H1 (cell line): Measurements from ENCODE around the gene RNF152. TPM values are rescaled to one million over a fixed set of nuclear protein-coding genes. Genes with fewer than 3 reads are reported as not detected.

Experiments
- CTCF ChIA-PET: fragments of 300-600 bp; sonication (Branson Sonifier 250); formaldehyde crosslinking; loops from one replicate; lab custom pipeline; 2021; ENCODE audit not compliant: partially characterized antibody; lab: Charles Lee
- POLR2A ChIA-PET: fragments of 300-600 bp; sonication (Branson Sonifier 250); formaldehyde crosslinking; loops from one replicate; lab custom pipeline; 2021; ENCODE audit warnings: inconsistent platforms; ENCODE audit not compliant: partially characterized antibody; lab: Charles Lee
- DNase-seq, 2 experiments: peaks; one replicate each; pipeline versions ENCODE4 v3.0.0 to v3.0.0-alpha.2; 2010 to 2022; ENCODE audit warnings: low spot score in 2 of 2, low read depth in 1 of 2, mixed read lengths in 1 of 2
- FAIRE-seq: peaks from 2 replicates; lab custom pipeline; 2011; peaks lifted over from hg19 to GRCh38; lab: Jason Lieb, UNC
- H2AFZ ChIP-seq: 2 replicates; pipeline ENCODE4 v1.8.1; 2012; ENCODE audit warnings: low read length, inconsistent platforms
- H2AK5ac ChIP-seq: 2 replicates; pipeline ENCODE4 v1.6.1; 2013; ENCODE audit warnings: low read depth, low read length
- H2BK120ac ChIP-seq: replicated peaks from 2 replicates; pipeline ENCODE3; 2013; ENCODE audit warnings: low read depth, low read length, inconsistent platforms
- H2BK12ac ChIP-seq: 2 replicates; pipeline ENCODE4 v1.6.1; 2013; ENCODE audit warnings: low read depth, low read length
- H2BK15ac ChIP-seq: 2 replicates; pipeline ENCODE4 v1.6.1; 2013; ENCODE audit warnings: low read length
- H2BK20ac ChIP-seq: 2 replicates; pipeline ENCODE4 v1.6.1; 2013; ENCODE audit warnings: low read length
- H2BK5ac ChIP-seq: 2 replicates; pipeline ENCODE4 v1.6.1; 2013; ENCODE audit warnings: low read depth, low read length
- H3K14ac ChIP-seq: 2 replicates; pipeline ENCODE4 v1.6.1; 2013; ENCODE audit warnings: inconsistent platforms; ENCODE audit not compliant: insufficient read length
- H3K18ac ChIP-seq: 2 replicates; pipeline ENCODE4 v1.6.1; 2013; ENCODE audit warnings: low read length; ENCODE audit errors: extremely low read depth
- H3K23ac ChIP-seq: 2 replicates; pipeline ENCODE4 v1.6.1; 2013; ENCODE audit warnings: inconsistent platforms; ENCODE audit not compliant: insufficient read length
- H3K23me2 ChIP-seq: 2 replicates; pipeline ENCODE4 v1.6.1; 2013; ENCODE audit warnings: low read depth, low read length
- H3K27ac ChIP-seq: 2 replicates; pipeline ENCODE4 v1.6.1; 2011; ENCODE audit warnings: low read depth, low read length, inconsistent platforms
- H3K27me3 ChIP-seq, 4 experiments: replicated peaks in 1 of 4; 1 replicate in 1 of 4; 2 replicates in 3 of 4; pipeline versions ENCODE4 v1.6.1 to v1.8.1; 2011 to 2013; ENCODE audit warnings: low read length in 3 of 4, mild to moderate bottlenecking in 3 of 4, inconsistent platforms in 2 of 4, mixed read lengths in 2 of 4, moderate library complexity in 1 of 4; ENCODE audit not compliant: control insufficient read depth in 3 of 4, insufficient read depth in 3 of 4; ENCODE audit errors: extremely low read depth in 1 of 4
- H3K36me3 ChIP-seq, 4 experiments: 2 replicates each; pipeline versions ENCODE4 v1.6.1 to v1.8.1; 2011 to 2013; ENCODE audit warnings: mild to moderate bottlenecking in 4 of 4, low read length in 3 of 4, moderate library complexity in 2 of 4, control low read depth in 1 of 4, inconsistent platforms in 1 of 4; ENCODE audit not compliant: insufficient read depth in 4 of 4, control insufficient read depth in 2 of 4
- H3K4ac ChIP-seq: replicated peaks from 2 replicates; pipeline ENCODE3; 2013; ENCODE audit warnings: low read length, low read depth, mixed read lengths, inconsistent platforms; ENCODE audit not compliant: insufficient read length
- H3K4me1 ChIP-seq, 4 experiments: replicated peaks in 1 of 4; 1 replicate in 1 of 4; 2 replicates in 3 of 4; pipeline versions ENCODE4 v1.6.1 to v1.8.1; 2011 to 2013; ENCODE audit warnings: low read length in 3 of 4, inconsistent platforms in 2 of 4, mixed read lengths in 1 of 4; ENCODE audit not compliant: insufficient read depth in 4 of 4, control insufficient read depth in 3 of 4
- H3K4me2 ChIP-seq, 2 experiments: 2 replicates each; pipeline versions ENCODE4 v1.6.1 to v1.8.1; 2011 to 2013; ENCODE audit warnings: low read depth in 2 of 2, low read length in 2 of 2, control low read depth in 1 of 2, inconsistent platforms in 1 of 2, mild to moderate bottlenecking in 1 of 2; ENCODE audit not compliant: insufficient read depth in 1 of 2
- H3K4me3 ChIP-seq, 4 experiments: fragments of 200-600, 300-600 bp in 1 of 4; sonication (generic), shearing (Covaris generic), sonication (Bioruptor Twin) in 1 of 4; 2 replicates each; pipeline versions ENCODE4 v1.5.1 to v1.8.1; 2011 to 2016; ENCODE audit warnings: low read length in 4 of 4, low read depth in 3 of 4, control low read depth in 2 of 4, inconsistent platforms in 2 of 4, mild to moderate bottlenecking in 2 of 4, mixed read lengths in 1 of 4, moderate library complexity in 1 of 4; ENCODE audit not compliant: insufficient read depth in 2 of 4; ENCODE audit errors: extremely low read depth in 1 of 4
- H3K56ac ChIP-seq: replicated peaks from 2 replicates; pipeline ENCODE3; 2013; ENCODE audit warnings: low read depth, mild to moderate bottlenecking, mixed read lengths, low read length, inconsistent platforms; ENCODE audit not compliant: insufficient read length
- H3K79me1 ChIP-seq: 2 replicates; pipeline ENCODE4 v1.6.1; 2013; ENCODE audit warnings: low read depth, low read length, control low read depth
- H3K79me2 ChIP-seq, 2 experiments: 2 replicates each; pipeline versions ENCODE4 v1.6.1 to v1.8.1; 2012 to 2013; ENCODE audit warnings: low read length in 2 of 2, mild to moderate bottlenecking in 2 of 2, inconsistent platforms in 1 of 2; ENCODE audit not compliant: insufficient read depth in 2 of 2, control insufficient read depth in 1 of 2
- H3K9ac ChIP-seq, 4 experiments: replicated peaks in 1 of 4; 1 replicate in 1 of 4; 2 replicates in 3 of 4; pipeline versions ENCODE4 v1.6.1 to v1.8.1; 2011 to 2013; ENCODE audit warnings: low read depth in 3 of 4, low read length in 3 of 4, control low read depth in 2 of 4, mild to moderate bottlenecking in 2 of 4, moderate library complexity in 2 of 4, inconsistent platforms in 1 of 4; ENCODE audit errors: extremely low read depth in 1 of 4
- H3K9me3 ChIP-seq, 2 experiments: 2 replicates each; pipeline versions ENCODE4 v1.6.1 to v1.8.1; 2012 to 2013; ENCODE audit warnings: mild to moderate bottlenecking in 2 of 2, moderate library complexity in 2 of 2, control low read depth in 1 of 2, inconsistent platforms in 1 of 2, low read depth in 1 of 2, low read length in 1 of 2, mixed read lengths in 1 of 2; ENCODE audit not compliant: insufficient read depth in 2 of 2
- H4K20me1 ChIP-seq, 2 experiments: replicated peaks in 1 of 2; 2 replicates each; pipeline versions ENCODE3 to v1.8.1; 2011 to 2013; ENCODE audit warnings: inconsistent platforms in 2 of 2, low read length in 2 of 2, mild to moderate bottlenecking in 1 of 2; ENCODE audit not compliant: insufficient read depth in 2 of 2, control insufficient read depth in 1 of 2
- H4K5ac ChIP-seq: 2 replicates; pipeline ENCODE4 v1.6.1; 2013; ENCODE audit warnings: low read length, low read depth, mixed read lengths, inconsistent platforms; ENCODE audit not compliant: insufficient read length
- H4K8ac ChIP-seq: 2 replicates; pipeline ENCODE4 v1.8.0; 2013; ENCODE audit warnings: mild to moderate bottlenecking, moderate library complexity, low read length, inconsistent platforms; ENCODE audit not compliant: insufficient read depth; ENCODE audit errors: extremely low read depth
- H4K91ac ChIP-seq: replicated peaks from 2 replicates; pipeline ENCODE3; 2013; ENCODE audit warnings: low read length, mixed read lengths, inconsistent platforms; ENCODE audit not compliant: insufficient read length
- ASH2L ChIP-seq: fragments of 200-600, 300-600 bp; sonication (generic); IDR thresholded peaks from one replicate; pipeline ENCODE4 v1.7.1; 2017; ENCODE audit warnings: low read length
- BACH1 ChIP-seq: IDR thresholded peaks from 2 replicates; pipeline ENCODE4 v1.6.1; 2012; ENCODE audit warnings: low read length, improper control_type of control experiment
- BRCA1 ChIP-seq: IDR thresholded peaks from 2 replicates; pipeline ENCODE4 v1.6.1; 2012; ENCODE audit warnings: low read depth, low read length, improper control_type of control experiment
- CHD2 ChIP-seq: IDR thresholded peaks from 2 replicates; pipeline ENCODE4 v1.6.1; 2012; ENCODE audit warnings: low read length, improper control_type of control experiment
- CTBP2 ChIP-seq: IDR thresholded peaks from 2 replicates; pipeline ENCODE4 v1.7.0; 2011; ENCODE audit warnings: borderline replicate concordance, mild to moderate bottlenecking, moderate library complexity, mixed read lengths, low read length; ENCODE audit not compliant: insufficient read depth, insufficient read length
- KDM4A ChIP-seq: IDR thresholded peaks from one replicate; pipeline ENCODE4 v1.7.1; 2012; ENCODE audit warnings: low read depth, mild to moderate bottlenecking, moderate library complexity, low read length, inconsistent platforms; ENCODE audit not compliant: severe bottlenecking
- MAX ChIP-seq: IDR thresholded peaks from 2 replicates; pipeline ENCODE4 v1.6.1; 2012; ENCODE audit warnings: inconsistent platforms
- POLR2A ChIP-seq, 2 experiments: IDR thresholded peaks; 1 replicate in 1 of 2; 2 replicates in 1 of 2; pipeline ENCODE4 v1.6.1; 2011; ENCODE audit warnings: low read depth in 2 of 2, low read length in 2 of 2, mild to moderate bottlenecking in 2 of 2; ENCODE audit errors: control extremely low read depth in 1 of 2
- RFX5 ChIP-seq: IDR thresholded peaks from 2 replicates; pipeline ENCODE4 v1.6.1; 2011; ENCODE audit warnings: low read depth, low read length, improper control_type of control experiment, borderline replicate concordance
- SIRT6 ChIP-seq: IDR thresholded peaks from one replicate; pipeline ENCODE4 v1.7.1; 2012; ENCODE audit warnings: low read length, inconsistent platforms
- SIX5 ChIP-seq: IDR thresholded peaks from 2 replicates; pipeline ENCODE4 v1.6.1; 2011; ENCODE audit warnings: mild to moderate bottlenecking, low read depth, low read length
- SP2 ChIP-seq: IDR thresholded peaks from 2 replicates; pipeline ENCODE4 v1.6.1; 2012; ENCODE audit warnings: mild to moderate bottlenecking, low read length, inconsistent platforms
- SP4 ChIP-seq: IDR thresholded peaks from 2 replicates; pipeline ENCODE4 v1.6.1; 2012; ENCODE audit warnings: low read length, inconsistent platforms
- SUZ12 ChIP-seq: fragments of 200-600 bp; sonication (generic); IDR thresholded peaks from 2 replicates; pipeline ENCODE4 v1.6.1; 2012; ENCODE audit warnings: mild to moderate bottlenecking, inconsistent platforms, low read length, moderate library complexity, mixed read lengths
- TAF7 ChIP-seq: optimal IDR thresholded peaks from 2 replicates; pipeline ENCODE3; 2011; ENCODE audit warnings: low read depth, mild to moderate bottlenecking, inconsistent platforms, low read length, moderate library complexity, borderline replicate concordance
- WGBS, 2 experiments: shearing (Covaris generic) in 1 of 2; methylation state at CpG; one replicate each; pipeline versions ENCODE4 v1.1.6 to v1.1.7; 2013 to 2015; ENCODE audit warnings: low lambda C conversion rate in 2 of 2, mixed read lengths in 2 of 2, inconsistent platforms in 1 of 2, low coverage in 1 of 2, missing lambda C conversion rate in 1 of 2; ENCODE audit not compliant: insufficient replicate concordance in 2 of 2, insufficient coverage in 1 of 2, insufficient read length in 1 of 2; ENCODE audit errors: extremely low coverage in 1 of 2, missing lambda C conversion rate in 1 of 2; 5-methylcytosine and 5-hydroxymethylcytosine counted together
- polyA plus RNA-seq, 7 experiments: library from polyadenylated mRNA; depleted of rRNA in 3 of 7; stranded (reverse) in 5 of 7; unstranded in 2 of 7; fragments of >200 nt in 5 of 7; fragments of 200-250 nt in 2 of 7; gene quantifications; 1 replicate in 5 of 7; 2 replicates in 1 of 7; 4 replicates in 1 of 7; pipeline versions ENCODE4 v1.2.1 to v1.2.3, GENCODE V29; 2011 to 2013; ENCODE audit warnings: missing spikeins in 2 of 7, mixed read lengths in 2 of 7
- total RNA-seq: library from RNA; stranded (reverse); fragmentation: NEBNext Ultra II Directional; extraction: Animal tissue kit (Norgen Biotek cat#: 25700); gene quantifications from 2 replicates; pipeline ENCODE4 v1.2.1, GENCODE V29; 2021

The RNF152 gene
- total and polyA plus RNA-seq, 2 of the 8 experiments (the other 6 are each of a cell fraction or from before 2014, with no cell fraction given), result 1.1 to 2.7 TPM

GRCh38 chr18:61939046-61939674 lies 46.4 kb upstream of the RNF152 start:
- Histone ChIP-seq H3K27ac (no peak overlapping the region), H3K4me2 (no peak overlapping the region), H3K9ac (no peak overlapping the region), H3K18ac (no peak overlapping the region), H3K56ac (no peak overlapping the region), H3K14ac (no peak overlapping the region), H4K8ac (no peak overlapping the region), H3K23ac (no peak overlapping the region), H3K4me1 (no peaks in the 10 kb centered on the region), H3K4ac (no peak overlapping the region), H3K79me2 (no peaks in the 10 kb centered on the region), H3K9me3 (0 out of 4 replicates have a peak, but pooled peaks cover 0 to 3% of the 10 kb centered on the region in 2 experiments), H2BK12ac (no peak overlapping the region), H4K20me1 (no peaks in the 10 kb centered on the region), H2BK20ac (no peak overlapping the region), H2AK5ac (no peak overlapping the region), H2BK120ac (no peak overlapping the region), H2AFZ (no peak overlapping the region), H4K91ac (no peak overlapping the region), H3K79me1 (no peaks in the 10 kb centered on the region), H3K23me2 (no peaks in the 10 kb centered on the region), H3K27me3 (no peaks in the 10 kb centered on the region), H2BK15ac (no peak overlapping the region), H4K5ac (no peak overlapping the region), H3K36me3 (no peaks in the 10 kb centered on the region), H2BK5ac (peak overlapping the region; percentile 44; the same call in 1 of the 2 replicates), H3K4me3 (no peak overlapping the region)
- ChIA-PET CTCF (interaction anchor here (1.5 kb wide), 1 partner anchor 10 kb away, joined by 8 read pairs; no protein-coding TSS in a partner anchor), POLR2A (no interaction called here)
- FAIRE-seq (no peak), DNase-seq (no peak)
- WGBS, 2 experiments, result 89% methylated on average over 4 of the region's 4 CpGs; no CpG with 5 or more reads in 1 of the 2 experiments
- no peak for TF ChIP-seq BACH1
- TF ChIP-seq RFX5, result no peak
- TF ChIP-seq KDM4A, result no peak
- no peak for TF ChIP-seq MAX
- TF ChIP-seq SIX5, result no peak
- TF ChIP-seq CHD2, result no peak
- TF ChIP-seq SUZ12, result no peak
- no peak for TF ChIP-seq CTBP2
- TF ChIP-seq BRCA1, result no peak
- TF ChIP-seq POLR2A (IDR thresholded peaks at IDR 0.05; ENCODE audit: control extremely low read depth in 1 of 2, low read depth in 2 of 2, low read length in 2 of 2), result no peak
- TF ChIP-seq ASH2L, result no peak
- no peak for TF ChIP-seq SP4
- no peak for TF ChIP-seq SP2
- no peak for TF ChIP-seq SIRT6
- no peak for TF ChIP-seq TAF7
